Endothelial cell of umbilical vein (primary cell): Measurements from ENCODE around the gene PRAMEF1. TPM values are rescaled to one million over a fixed set of nuclear protein-coding genes. Genes with fewer than 3 reads are reported as not detected.

Source experiments
- BruUV-seq: library from RNA; stranded (reverse); fragments of 400-500 nt; replicated peaks from 2 replicates; lab custom pipeline; 2021; lab: Mats Ljungman, UMichigan
- CTCF ChIA-PET: fragments of 300-600, 350-600 bp; sonication (Branson Sonifier 250); formaldehyde crosslinking; loops from one replicate; lab custom pipeline; 2021; ENCODE audit warnings: antibody characterized with exemption, inconsistent platforms; lab: Charles Lee
- POLR2A ChIA-PET: fragments of 300-600, 350-600 bp; sonication (Branson Sonifier 250); formaldehyde crosslinking; loops from one replicate; lab custom pipeline; 2021; ENCODE audit warnings: antibody characterized with exemption, inconsistent platforms; lab: Charles Lee
- DNase-seq: peaks from one replicate; pipeline ENCODE4 v3.0.0-alpha.2; 2011; ENCODE audit warnings: low read depth, low spot score
- FAIRE-seq: peaks from 2 replicates; lab custom pipeline; 2011; peaks lifted over from hg19 to GRCh38; lab: Jason Lieb, UNC
- H2AFZ ChIP-seq: 2 replicates; pipeline ENCODE4 v1.6.0; 2012; ENCODE audit warnings: low read depth, low read length, control low read depth, inconsistent platforms
- H3K27ac ChIP-seq: 2 replicates; pipeline ENCODE4 v1.5.1; 2011; ENCODE audit warnings: low read depth, mild to moderate bottlenecking, control low read depth, low read length, moderate library complexity; ENCODE audit not compliant: insufficient read depth
- H3K27me3 ChIP-seq, 2 experiments: 2 replicates each; pipeline versions ENCODE4 v1.6.0 to v1.6.1; 2011; ENCODE audit warnings: low read length in 2 of 2, mixed read lengths in 1 of 2; ENCODE audit not compliant: control insufficient read depth in 2 of 2, insufficient read depth in 2 of 2
- H3K36me3 ChIP-seq, 2 experiments: 2 replicates in 1 of 2; 3 replicates in 1 of 2; pipeline ENCODE4 v1.5.1; 2011; ENCODE audit warnings: low read length in 2 of 2, mild to moderate bottlenecking in 1 of 2, moderate library complexity in 1 of 2; ENCODE audit not compliant: control insufficient read depth in 2 of 2, insufficient read depth in 2 of 2; ENCODE audit errors: extremely low read depth in 1 of 2
- H3K4me1 ChIP-seq: 3 replicates; pipeline ENCODE4 v1.5.1; 2011; ENCODE audit warnings: mild to moderate bottlenecking, low read length; ENCODE audit not compliant: control insufficient read depth, insufficient read depth; ENCODE audit errors: extremely low read depth
- H3K4me2 ChIP-seq: 2 replicates; pipeline ENCODE4 v1.6.1; 2011; ENCODE audit warnings: low read length, control low read depth, mixed read lengths; ENCODE audit not compliant: insufficient read depth
- H3K4me3 ChIP-seq, 3 experiments: fragments of 200-600 bp in 1 of 3; sonication (generic), shearing (Covaris generic) in 1 of 3; replicated peaks in 1 of 3; 2 replicates each; pipeline ENCODE4 v1.5.1; 2011 to 2016; ENCODE audit warnings: control low read depth in 3 of 3, low read length in 3 of 3, mild to moderate bottlenecking in 2 of 3, inconsistent platforms in 1 of 3, low read depth in 1 of 3, moderate library complexity in 1 of 3; ENCODE audit not compliant: insufficient read depth in 1 of 3
- H3K79me2 ChIP-seq: 2 replicates; pipeline ENCODE4 v1.6.0; 2012; ENCODE audit warnings: low read length, inconsistent platforms; ENCODE audit not compliant: control insufficient read depth, insufficient read depth
- H3K9ac ChIP-seq: replicated peaks from 2 replicates; pipeline ENCODE3; 2011; ENCODE audit warnings: low read length, control low read depth; ENCODE audit not compliant: insufficient read depth; ENCODE audit errors: extremely low read depth
- H3K9me1 ChIP-seq: replicated peaks from 3 replicates; pipeline ENCODE4 v1.6.0; 2011; ENCODE audit warnings: mild to moderate bottlenecking, low read length; ENCODE audit not compliant: control insufficient read depth, insufficient read depth; ENCODE audit errors: extremely low read depth
- H3K9me3 ChIP-seq: replicated peaks from 2 replicates; pipeline ENCODE4 v1.5.1; 2012; ENCODE audit warnings: low read length, inconsistent platforms; ENCODE audit not compliant: control insufficient read depth, insufficient read depth
- H4K20me1 ChIP-seq: replicated peaks from 2 replicates; pipeline ENCODE3; 2011; ENCODE audit warnings: mild to moderate bottlenecking, low read length; ENCODE audit not compliant: control insufficient read depth, insufficient read depth; ENCODE audit errors: extremely low read depth
- CTCF ChIP-seq, 2 donors: IDR thresholded peaks; 1 replicate in 1 of 2; 2 replicates in 1 of 2; pipeline ENCODE4 v1.5.1; 2011; ENCODE audit warnings: low read length in 2 of 2, mild to moderate bottlenecking in 2 of 2, moderate library complexity in 2 of 2, control low read depth in 1 of 2, inconsistent platforms in 1 of 2, low read depth in 1 of 2; ENCODE audit not compliant: insufficient read depth in 1 of 2; ENCODE audit errors: extremely low read depth in 1 of 2
- EZH2 ChIP-seq: IDR thresholded peaks from 2 replicates; pipeline ENCODE4 v1.6.1; 2012; ENCODE audit warnings: borderline replicate concordance, low read depth, mild to moderate bottlenecking, moderate library complexity, low read length, inconsistent platforms; ENCODE audit not compliant: severe bottlenecking
- FOS ChIP-seq: IDR thresholded peaks from 2 replicates; pipeline ENCODE4 v1.6.1; 2011; ENCODE audit warnings: mild to moderate bottlenecking, low read length, moderate library complexity, borderline replicate concordance; ENCODE audit not compliant: insufficient read depth
- GATA2 ChIP-seq: IDR thresholded peaks from 2 replicates; pipeline ENCODE4 v1.7.0; 2011; ENCODE audit warnings: low read depth, mild to moderate bottlenecking, moderate library complexity, mixed read lengths, low read length; ENCODE audit not compliant: insufficient read length, insufficient read depth
- JUN ChIP-seq: IDR thresholded peaks from 2 replicates; pipeline ENCODE4 v1.6.1; 2011; ENCODE audit warnings: borderline replicate concordance, low read depth; ENCODE audit not compliant: insufficient read length, insufficient read depth
- MYC ChIP-seq: IDR thresholded peaks from one replicate; pipeline ENCODE4 v1.6.1; 2011; ENCODE audit warnings: mild to moderate bottlenecking, low read depth, low read length
- POLR2A ChIP-seq: IDR thresholded peaks from 2 replicates; pipeline ENCODE4 v1.6.1; 2012; ENCODE audit warnings: low read depth, mild to moderate bottlenecking, control low read depth, low read length
- POLR2AphosphoS5 ChIP-seq: IDR thresholded peaks from 2 replicates; pipeline ENCODE4 v1.6.1; 2012; ENCODE audit warnings: low read depth, mild to moderate bottlenecking, control low read depth, low read length, moderate library complexity; ENCODE audit not compliant: insufficient read depth
- dilution Hi-C: fragments of 300-500 bp; cut with MboI; formaldehyde crosslinking; loops from one replicate; pipeline ENCODE4 v1.15.0; 2019; ENCODE audit warnings: low sequenced_read_pairs; ENCODE audit not compliant: extremely low pct_ligation_motif_present
- intact Hi-C: fragments of 100-400 bp; cut with micrococcal nuclease; formaldehyde crosslinking; loops from one replicate; pipeline ENCODE4 v1.10.0; 2022
- polyA plus RNA-seq, 4 experiments: library from polyadenylated mRNA; depleted of rRNA in 3 of 4; stranded (reverse) in 3 of 4; unstranded in 1 of 4; fragments of >200 nt; gene quantifications; 2 replicates each; pipeline versions ENCODE4 v1.2.1 to v1.2.3, GENCODE V29; 2011 to 2012; ENCODE audit warnings: missing spikeins in 1 of 4
- total RNA-seq: library from RNA; stranded (reverse); gene quantifications from 2 replicates; pipeline ENCODE4 v1.2.3, GENCODE V29; 2021
- TF ChIP-seq, protein P1 (sequence below): IDR thresholded peaks from 2 replicates; pipeline ENCODE4 v1.6.1; 2011; ENCODE audit not compliant: insufficient read depth, insufficient read length

Gene PRAMEF1
- total and polyA plus RNA-seq, 2 donors (not counting 3 experiments of a cell fraction or from before 2014, with no cell fraction given): not detected

DNA sequence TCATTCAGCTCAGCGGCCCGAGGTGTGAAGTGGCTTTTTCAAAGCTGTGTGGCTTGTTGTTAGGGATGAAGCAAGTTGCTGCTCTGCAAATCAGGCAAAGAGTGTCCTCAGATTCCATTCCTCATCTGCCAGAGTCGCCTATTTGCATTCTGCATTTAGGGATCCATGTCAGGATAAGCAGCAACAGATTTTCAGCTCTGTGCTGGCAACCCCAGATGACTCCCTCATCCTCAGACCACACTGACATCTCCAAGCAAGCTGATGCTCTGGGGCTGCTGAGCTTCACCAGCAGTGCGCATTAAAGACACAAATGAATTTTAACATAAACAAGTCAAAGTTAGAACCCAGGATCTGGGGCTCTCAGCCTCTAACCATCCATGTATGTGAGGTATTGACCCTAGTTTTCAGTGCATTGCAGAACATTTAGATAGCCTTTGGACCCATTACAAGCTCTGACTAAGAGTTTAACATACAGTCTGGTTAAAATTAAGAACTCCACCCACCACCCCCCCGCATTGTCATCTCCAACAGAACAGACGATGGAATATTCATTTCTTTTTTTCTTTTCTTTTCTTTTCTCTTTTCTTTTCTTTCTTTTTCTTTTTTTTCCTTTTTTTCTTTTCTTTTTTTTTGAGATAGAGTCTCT, 34.3 kb upstream of the PRAMEF1 start:
- Histone ChIP-seq H3K9ac (no peak overlapping the region), H3K4me1 (no peaks in the 10 kb centered on the region), H3K27ac (no peak overlapping the region), H3K9me1 (no peaks in the 10 kb centered on the region), H3K9me3 (no peaks in the 10 kb centered on the region), H3K27me3 (no peaks in the 10 kb centered on the region), H3K4me3 (no peak overlapping the region), H4K20me1 (no peaks in the 10 kb centered on the region), H3K4me2 (no peak overlapping the region), H3K79me2 (no peaks in the 10 kb centered on the region), H3K36me3 (no peaks in the 10 kb centered on the region), H2AFZ (no peak overlapping the region)
- intact Hi-C loops (no loop called here), dilution Hi-C loops (no loop called here)
- DNase-seq: no peak
- ChIA-PET POLR2A (no interaction called here), CTCF (no interaction called here)
- no peak for FAIRE-seq
- BruUV-seq: no TSS peak
- TF ChIP-seq POLR2A (no peak), EZH2 (no peak), CTCF (IDR thresholded peaks at IDR 0.05; ENCODE audit: extremely low read depth in 1 of 2, insufficient read depth in 1 of 2, low read depth in 1 of 2, low read length in 2 of 2) (no peak), MYC (no peak), JUN (no peak), FOS (no peak), GATA2 (no peak), POLR2AphosphoS5 (no peak)
- TF ChIP-seq, protein P1, sequence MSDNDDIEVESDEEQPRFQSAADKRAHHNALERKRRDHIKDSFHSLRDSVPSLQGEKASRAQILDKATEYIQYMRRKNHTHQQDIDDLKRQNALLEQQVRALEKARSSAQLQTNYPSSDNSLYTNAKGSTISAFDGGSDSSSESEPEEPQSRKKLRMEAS: no peak
